Nephron progenitor cell (in vitro differentiated cells): Measurements from ENCODE around the gene USP3.

Source experiments
- DNase-seq: peaks from one replicate; pipeline ENCODE4 v3.0.0; 2021
- H3K27ac Mint-ChIP-seq: 2 replicates; pipeline ENCODE4 v1.8.0; 2021; ENCODE audit warnings: mild to moderate bottlenecking, moderate library complexity, mixed read lengths
- H3K27me3 Mint-ChIP-seq: 2 replicates; pipeline ENCODE4 v1.8.0; 2021; ENCODE audit warnings: mild to moderate bottlenecking, low read depth, mixed read lengths; ENCODE audit not compliant: poor library complexity
- H3K36me3 Mint-ChIP-seq: 2 replicates; pipeline ENCODE4 v1.8.0; 2021; ENCODE audit warnings: low read depth, mixed read lengths
- H3K4me1 Mint-ChIP-seq: 2 replicates; pipeline ENCODE4 v1.8.0; 2021; ENCODE audit warnings: mixed read lengths
- H3K4me3 Mint-ChIP-seq: 2 replicates; pipeline ENCODE4 v1.8.0; 2021; ENCODE audit warnings: mild to moderate bottlenecking, moderate library complexity, mixed read lengths
- H3K9me3 Mint-ChIP-seq: 2 replicates; pipeline ENCODE4 v1.8.0; 2021; ENCODE audit warnings: mild to moderate bottlenecking, moderate library complexity, mixed read lengths
- TF ChIP-seq, protein P1 (sequence below): fragments of 200-600 bp; sonication (generic); IDR thresholded peaks from 2 replicates; pipeline ENCODE4 v1.5.0; 2021; ENCODE audit warnings: antibody characterized with exemption

Gene USP3

DNA sequence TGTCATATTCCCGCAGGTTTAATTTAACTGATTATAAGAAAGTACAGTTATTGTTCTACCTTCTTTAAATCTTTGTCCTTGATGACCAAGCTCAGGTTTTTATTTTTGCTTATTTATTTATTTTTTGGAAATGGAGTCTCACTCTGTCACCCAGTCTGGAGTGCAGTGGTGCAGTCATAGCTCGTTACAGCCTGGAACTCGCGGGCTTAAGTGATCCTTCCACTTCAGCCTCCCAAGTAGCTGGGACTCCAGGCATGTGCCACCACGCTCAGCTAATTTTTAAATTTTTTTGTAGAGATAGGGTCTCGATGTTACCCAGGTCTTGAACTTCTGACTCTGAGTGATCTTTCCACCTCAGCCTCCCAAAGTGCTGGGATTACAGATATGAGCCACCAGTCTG is 8.9 kb downstream of the USP3 start:
- TF ChIP-seq, protein P1, sequence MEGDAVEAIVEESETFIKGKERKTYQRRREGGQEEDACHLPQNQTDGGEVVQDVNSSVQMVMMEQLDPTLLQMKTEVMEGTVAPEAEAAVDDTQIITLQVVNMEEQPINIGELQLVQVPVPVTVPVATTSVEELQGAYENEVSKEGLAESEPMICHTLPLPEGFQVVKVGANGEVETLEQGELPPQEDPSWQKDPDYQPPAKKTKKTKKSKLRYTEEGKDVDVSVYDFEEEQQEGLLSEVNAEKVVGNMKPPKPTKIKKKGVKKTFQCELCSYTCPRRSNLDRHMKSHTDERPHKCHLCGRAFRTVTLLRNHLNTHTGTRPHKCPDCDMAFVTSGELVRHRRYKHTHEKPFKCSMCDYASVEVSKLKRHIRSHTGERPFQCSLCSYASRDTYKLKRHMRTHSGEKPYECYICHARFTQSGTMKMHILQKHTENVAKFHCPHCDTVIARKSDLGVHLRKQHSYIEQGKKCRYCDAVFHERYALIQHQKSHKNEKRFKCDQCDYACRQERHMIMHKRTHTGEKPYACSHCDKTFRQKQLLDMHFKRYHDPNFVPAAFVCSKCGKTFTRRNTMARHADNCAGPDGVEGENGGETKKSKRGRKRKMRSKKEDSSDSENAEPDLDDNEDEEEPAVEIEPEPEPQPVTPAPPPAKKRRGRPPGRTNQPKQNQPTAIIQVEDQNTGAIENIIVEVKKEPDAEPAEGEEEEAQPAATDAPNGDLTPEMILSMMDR = no peak
- H3K27me3 Mint-ChIP-seq = no peaks in the 10 kb centered on the region
- peaks cover 13% of the 10 kb centered on the region for H3K36me3 Mint-ChIP-seq
- no peak overlapping the region for H3K4me3 Mint-ChIP-seq
- H3K9me3 Mint-ChIP-seq = no peaks in the 10 kb centered on the region
- H3K4me1 Mint-ChIP-seq = peaks cover 78% of the 10 kb centered on the region
- no peak for DNase-seq
- H3K27ac Mint-ChIP-seq = no peak overlapping the region

DNA sequence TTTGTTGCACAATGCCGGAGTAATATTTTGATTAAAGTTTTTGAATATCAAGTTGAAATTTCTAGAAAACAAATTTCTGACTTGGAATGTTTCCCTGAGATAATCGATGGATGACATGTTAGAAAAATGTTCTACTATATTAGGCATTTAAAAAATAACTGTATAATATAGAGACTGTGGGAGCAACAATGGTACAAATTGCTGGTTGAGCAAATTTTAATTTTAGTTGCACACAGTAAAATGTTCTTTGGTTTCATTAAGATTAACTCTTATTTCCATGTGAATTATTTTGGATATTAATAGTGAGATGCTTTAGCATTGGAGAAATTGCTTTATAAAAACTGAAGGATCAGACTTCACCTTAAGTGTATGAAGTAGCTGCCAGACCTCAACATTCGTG is 9.3 kb downstream of the USP3 start:
- H3K4me3 Mint-ChIP-seq = no peak overlapping the region
- DNase-seq = no peak
- peaks cover 74% of the 10 kb centered on the region for H3K4me1 Mint-ChIP-seq

DNA sequence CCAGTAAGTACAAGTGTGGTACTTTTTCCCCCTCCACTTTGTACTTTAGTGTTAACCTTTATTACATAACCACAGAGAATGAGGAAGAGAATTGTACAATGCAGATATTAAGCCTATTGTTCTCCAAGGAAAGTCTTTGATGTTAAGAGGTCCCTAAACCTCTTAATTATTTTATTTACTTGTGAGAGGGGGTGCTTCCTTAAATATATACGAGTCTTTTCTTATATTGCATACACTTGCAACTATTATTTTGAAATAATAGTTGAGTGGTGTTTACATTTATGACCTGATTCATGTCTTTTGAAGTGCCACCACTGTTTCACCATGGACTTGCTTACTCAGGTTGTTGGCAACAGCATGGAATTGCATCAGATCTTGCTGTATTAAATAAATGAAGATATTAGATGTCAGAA is 10.1 kb downstream of the USP3 start:
- H3K27ac Mint-ChIP-seq = no peak overlapping the region
- TF ChIP-seq, protein P1 = no peak
- H3K4me3 Mint-ChIP-seq = no peak overlapping the region
- H3K4me1 Mint-ChIP-seq = peaks cover 66% of the 10 kb centered on the region
- peaks cover 18% of the 10 kb centered on the region for H3K36me3 Mint-ChIP-seq
- no peak for DNase-seq
- H3K9me3 Mint-ChIP-seq = no peaks in the 10 kb centered on the region
- no peaks in the 10 kb centered on the region for H3K27me3 Mint-ChIP-seq

More for the DNA sequence above, 9.3 kb downstream of the USP3 start:
- TF ChIP-seq, protein P1 = no peak
- Mint-ChIP-seq H3K9me3 (no peaks in the 10 kb centered on the region), H3K27me3 (no peaks in the 10 kb centered on the region), H3K36me3 (peaks cover 13% of the 10 kb centered on the region), H3K27ac (no peak overlapping the region)

DNA sequence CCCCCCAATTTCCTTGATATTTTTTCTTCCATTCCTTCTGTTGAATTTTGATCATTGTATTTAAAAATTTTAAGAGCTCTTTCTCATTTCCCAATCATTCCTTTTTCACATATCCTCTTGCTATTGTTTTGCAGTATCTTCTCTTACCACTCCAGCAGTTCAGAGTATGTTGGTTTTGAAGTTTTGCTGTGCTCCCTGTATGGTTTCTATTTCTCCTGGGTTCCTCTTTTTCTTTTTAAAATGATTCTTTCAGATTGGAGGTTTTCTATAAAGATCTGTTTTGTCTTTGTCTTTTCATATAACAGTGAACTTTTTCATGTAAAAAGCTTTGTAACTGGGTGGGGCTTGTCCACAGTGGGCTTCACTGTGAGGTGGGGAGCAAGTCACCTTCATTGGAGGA is 12.8 kb downstream of the USP3 start:
- DNase-seq = no peak
- Mint-ChIP-seq H3K36me3 (peaks cover 14% of the 10 kb centered on the region), H3K4me3 (no peak overlapping the region), H3K4me1 (peaks cover 56% of the 10 kb centered on the region), H3K27me3 (no peaks in the 10 kb centered on the region), H3K9me3 (no peaks in the 10 kb centered on the region), H3K27ac (peak overlapping the region; percentile 58)
- TF ChIP-seq, protein P1 = no peak

DNA sequence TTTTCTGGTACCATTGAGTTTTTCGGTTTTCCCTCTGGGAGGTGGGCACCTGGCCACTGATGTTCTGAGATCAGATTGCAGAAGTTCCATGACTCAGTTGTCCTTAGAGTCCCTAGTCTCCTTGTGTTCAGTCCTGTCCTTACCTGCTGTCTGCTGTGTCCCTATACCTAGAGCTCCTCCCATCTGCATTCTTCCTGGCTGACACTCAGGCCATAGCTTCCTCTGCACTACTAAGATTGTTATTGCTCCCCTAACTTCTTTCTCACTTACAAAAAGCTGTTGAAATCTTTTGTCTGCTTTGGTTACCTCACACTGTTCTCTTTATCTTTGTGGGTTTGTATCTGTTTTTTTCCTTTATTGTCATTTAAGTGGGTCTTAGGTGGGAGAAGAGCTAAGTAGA is 13.2 kb downstream of the USP3 start:
- H3K4me1 Mint-ChIP-seq = peaks cover 53% of the 10 kb centered on the region
- peaks cover 10% of the 10 kb centered on the region for H3K36me3 Mint-ChIP-seq
- H3K27ac Mint-ChIP-seq = peak overlapping the region; percentile 54
- H3K27me3 Mint-ChIP-seq = no peaks in the 10 kb centered on the region
- DNase-seq = no peak
- H3K4me3 Mint-ChIP-seq = no peak overlapping the region
- TF ChIP-seq, protein P1 = no peak
- H3K9me3 Mint-ChIP-seq = no peaks in the 10 kb centered on the region

DNA sequence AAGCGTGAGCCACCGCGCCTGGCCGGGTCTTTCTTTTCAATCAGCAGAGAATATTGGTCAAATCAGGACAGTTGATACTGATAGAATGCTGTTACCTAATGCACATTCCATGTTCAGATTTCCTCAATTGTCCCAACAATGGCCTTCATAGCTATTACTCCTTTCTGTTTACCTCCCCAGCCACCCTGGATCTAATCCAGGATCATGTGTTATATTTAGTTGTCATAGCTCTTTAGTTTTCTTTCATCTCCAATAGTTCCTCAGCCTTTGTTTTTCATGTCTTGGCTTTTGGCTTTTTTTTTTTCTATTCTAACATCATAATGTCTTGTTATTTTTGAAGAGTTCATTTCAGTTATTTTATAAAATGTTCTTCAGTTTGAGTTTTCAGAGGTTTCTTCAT is 14.6 kb downstream of the USP3 start:
- TF ChIP-seq, protein P1 = no peak
- Mint-ChIP-seq H3K27me3 (no peaks in the 10 kb centered on the region), H3K36me3 (peaks cover 10% of the 10 kb centered on the region), H3K9me3 (no peaks in the 10 kb centered on the region), H3K4me1 (peaks cover 63% of the 10 kb centered on the region), H3K27ac (no peak overlapping the region), H3K4me3 (no peak overlapping the region)
- no peak for DNase-seq
